Epithelial cell of proximal tubule (primary cell): ENCODE data around the gene ATR. TPM values are rescaled to one million over a fixed set of nuclear protein-coding genes. Genes with fewer than 3 reads are reported as not detected.

Experiments
- total RNA-seq: library from RNA; depleted of rRNA; stranded (reverse); fragments of >200 nt; gene quantifications from 2 replicates; pipeline ENCODE4 v1.2.3, GENCODE V29; 2015

ATR gene
- total RNA-seq, 1 donor from 2014 or later, result 20.4 TPM

Other genes starting within 250 kb of the ATR start
- gene XRN1, start 130.7 kb downstream of the ATR start, total RNA-seq, result 8.0 and 11.9 TPM in 2 replicates
- gene PLS1, start 17.7 kb upstream of the ATR start, total RNA-seq, result 30.5 and 36.4 TPM in 2 replicates
- gene TRPC1, start 145.3 kb upstream of the ATR start, total RNA-seq, result 6.9 and 20.0 TPM in 2 replicates